ENCODE measurements around the gene TMED1. TPM values are rescaled to one million over a fixed set of nuclear protein-coding genes. Genes with fewer than 3 reads are reported as not detected.

Gene TMED1
- total RNA-seq, 1 experiment from 2014 or later: 26.3 TPM

GRCh38 chr19:10818301-10819123 lies 17.5 kb downstream of the TMED1 start:
- TF ChIP-seq ZNF274 (IDR thresholded peaks at IDR 0.05; ENCODE audit: low read depth, low read length): no peak
- TF ChIP-seq CEBPB (IDR thresholded peaks at IDR 0.05; ENCODE audit: low read depth): no peak
- no peak for TF ChIP-seq SRF (IDR thresholded peaks at IDR 0.05; ENCODE audit: low read depth)
- TF ChIP-seq SIN3A (IDR thresholded peaks at IDR 0.05; ENCODE audit: low read depth): no peak
- no peak for TF ChIP-seq JUND (IDR thresholded peaks at IDR 0.05)
- TF ChIP-seq POLR2A (IDR thresholded peaks at IDR 0.05; ENCODE audit: borderline replicate concordance, extremely low read depth, insufficient read depth, insufficient read length): no peak
- TF ChIP-seq, protein P1, sequence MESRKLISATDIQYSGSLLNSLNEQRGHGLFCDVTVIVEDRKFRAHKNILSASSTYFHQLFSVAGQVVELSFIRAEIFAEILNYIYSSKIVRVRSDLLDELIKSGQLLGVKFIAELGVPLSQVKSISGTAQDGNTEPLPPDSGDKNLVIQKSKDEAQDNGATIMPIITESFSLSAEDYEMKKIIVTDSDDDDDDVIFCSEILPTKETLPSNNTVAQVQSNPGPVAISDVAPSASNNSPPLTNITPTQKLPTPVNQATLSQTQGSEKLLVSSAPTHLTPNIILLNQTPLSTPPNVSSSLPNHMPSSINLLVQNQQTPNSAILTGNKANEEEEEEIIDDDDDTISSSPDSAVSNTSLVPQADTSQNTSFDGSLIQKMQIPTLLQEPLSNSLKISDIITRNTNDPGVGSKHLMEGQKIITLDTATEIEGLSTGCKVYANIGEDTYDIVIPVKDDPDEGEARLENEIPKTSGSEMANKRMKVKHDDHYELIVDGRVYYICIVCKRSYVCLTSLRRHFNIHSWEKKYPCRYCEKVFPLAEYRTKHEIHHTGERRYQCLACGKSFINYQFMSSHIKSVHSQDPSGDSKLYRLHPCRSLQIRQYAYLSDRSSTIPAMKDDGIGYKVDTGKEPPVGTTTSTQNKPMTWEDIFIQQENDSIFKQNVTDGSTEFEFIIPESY (IDR thresholded peaks at IDR 0.05; ENCODE audit: extremely low read depth, insufficient replicate concordance, low read length): no peak
- no peak overlapping the region for H3K9ac ChIP-seq (ENCODE audit: low read length)
- ChIA-PET POLR2A (no interaction called here), CTCF (interaction anchor here (1.0 kb wide), 1 partner anchor 46 kb away, joined by 3 read pairs; no protein-coding TSS in a partner anchor), RAD21 (ENCODE audit: low non-redundant PET in 1 of 2, low total read pairs in 2 of 2, uncharacterized antibody in 2 of 2, unreplicated experiment in 2 of 2) (no interaction called here)
- no peak overlapping the region for H3K27ac ChIP-seq (ENCODE audit: low read depth, low read length)
- no peaks in the 10 kb centered on the region for H3K79me2 ChIP-seq (ENCODE audit: insufficient read depth, low read length)
- DNase-seq (ENCODE audit: low read depth, low spot score) (no peak), ATAC-seq (no peak)
- H4K20me1 ChIP-seq (ENCODE audit: insufficient read depth): no peaks in the 10 kb centered on the region
- no peaks in the 10 kb centered on the region for H3K9me2 ChIP-seq (ENCODE audit: insufficient read depth)
- H3K9me3 ChIP-seq (ENCODE audit: control insufficient read depth in 1 of 2, insufficient read depth in 1 of 2, low read depth in 1 of 2, low read length in 2 of 2): no peaks in the 10 kb centered on the region
- H3K27me3 ChIP-seq (ENCODE audit: insufficient read depth, low read length): no peaks in the 10 kb centered on the region
- BruUV-seq (replicated peaks): no TSS peak
- H3K4me3 ChIP-seq (replicated peaks in 1 of 2; ENCODE audit: low read depth in 1 of 2, low read length in 2 of 2): no peak overlapping the region
- H3K4me2 ChIP-seq (ENCODE audit: low read length): no peak overlapping the region
- peaks cover 2 to 9% of the 10 kb centered on the region in 2 experiments; a peak in 3 of 4 replicates for H3K36me3 ChIP-seq (ENCODE audit: control insufficient read depth in 1 of 2, insufficient read depth in 2 of 2, low read length in 2 of 2)
- H3K4me1 ChIP-seq (ENCODE audit: control insufficient read depth in 1 of 2, insufficient read depth in 2 of 2, low read length in 2 of 2): peaks cover 0 to under 1% of the 10 kb centered on the region in 2 experiments; a peak in 1 of 4 replicates
- intact Hi-C loops (cut with micrococcal nuclease): no loop called here
- H2AFZ ChIP-seq (ENCODE audit: low read depth, low read length, poor library complexity, severe bottlenecking): no peak overlapping the region
